Measurements from ENCODE around the gene SLC9C1. TPM values are rescaled to one million over a fixed set of nuclear protein-coding genes. Genes with fewer than 3 reads are reported as not detected.
A peak's percentile ranks its signal among the peaks of the same experiment; 100 is the strongest.

The SLC9C1 gene
- total RNA-seq, result 0.14 and 0.85 TPM in 2 replicates

GRCh38 chr3:112293368-112294321 lies at the start of gene SLC9C1:
TSS of gene SLC9C1 (minus strand) at chr3:112294216. CDS start at chr3:112286791, 7,425 bp downstream.
- DNase-seq, result peak; percentile 81

GRCh38 chr3:112341386-112341785 lies 47.4 kb upstream of the SLC9C1 start:
- DNase-seq, result no peak

- no peak for DNase-seq
Measured at GRCh38 chr3:112339609-112340008, 45.6 kb upstream of the SLC9C1 start.

GRCh38 chr3:112339134-112339533 lies 45.1 kb upstream of the SLC9C1 start:
- DNase-seq, result no peak

- DNase-seq, result no peak
Measured at GRCh38 chr3:112338727-112339056, 44.7 kb upstream of the SLC9C1 start.

- no peak for DNase-seq
Measured at GRCh38 chr3:112338021-112338726, 44.2 kb upstream of the SLC9C1 start.

- no peak for DNase-seq
Measured at GRCh38 chr3:112335434-112335781, 41.4 kb upstream of the SLC9C1 start.

GRCh38 chr3:112334691-112335433 lies 40.8 kb upstream of the SLC9C1 start:
- DNase-seq, result no peak

GRCh38 chr3:112333381-112334317 lies 39.6 kb upstream of the SLC9C1 start:
- peak; percentile 16 for DNase-seq

- peak; percentile 45 for DNase-seq
Measured at GRCh38 chr3:112333002-112333380, 39.0 kb upstream of the SLC9C1 start, which contains the start of gene CD200. TSS of gene CD200 (plus strand) at chr3:112333156. CDS start at chr3:112333213, 57 bp downstream.

- DNase-seq, result no peak
Measured at GRCh38 chr3:112331851-112332250, 37.8 kb upstream of the SLC9C1 start.

- peak; percentile 77 for DNase-seq
Measured at GRCh38 chr3:112327371-112327951, 33.4 kb upstream of the SLC9C1 start.

GRCh38 chr3:112321867-112322652 lies 28.0 kb upstream of the SLC9C1 start:
- no peak for DNase-seq

- no peak for DNase-seq
Measured at GRCh38 chr3:112320691-112321090, 26.7 kb upstream of the SLC9C1 start.

GRCh38 chr3:112319516-112320276 lies 25.7 kb upstream of the SLC9C1 start:
- no peak for DNase-seq

GRCh38 chr3:112315791-112316190 lies 21.8 kb upstream of the SLC9C1 start:
- no peak for DNase-seq

GRCh38 chr3:112314649-112315048 lies 20.6 kb upstream of the SLC9C1 start:
- no peak for DNase-seq

GRCh38 chr3:112308151-112308911 lies 14.3 kb upstream of the SLC9C1 start:
- no peak for DNase-seq

- no peak for DNase-seq
Measured at GRCh38 chr3:112307557-112307956, 13.5 kb upstream of the SLC9C1 start.

Measured in dermis blood vessel endothelial cell (primary cell).